HG03025 (cell line): ENCODE measurements around the gene TBC1D22B.

Experiments
- ATAC-seq: cut with Tn5 transposase; IDR thresholded peaks from one replicate; pipeline ENCODE4 v1.9.1; 2021; ENCODE audit warnings: mild to moderate bottlenecking, moderate library complexity; ENCODE audit not compliant: unreplicated experiment, low FRiP score

TBC1D22B gene

GRCh38 chr6:37347177-37347576 is 89.6 kb downstream of the TBC1D22B start:
- ATAC-seq, result no peak

- no peak for ATAC-seq
These were observed 90.1 kb downstream of the TBC1D22B start for GRCh38 chr6:37347670-37348111.

GRCh38 chr6:37351027-37351426 is 93.5 kb downstream of the TBC1D22B start:
- no peak for ATAC-seq

GRCh38 chr6:37352384-37352783 is 94.8 kb downstream of the TBC1D22B start:
- ATAC-seq, result no peak

- peak; percentile 66 for ATAC-seq
These were observed 96.4 kb downstream of the TBC1D22B start, which contains the start of gene RNF8 for GRCh38 chr6:37353761-37354525. Gene RNF8 (plus strand): TSS chr6:37353983. CDS start chr6:37354165, 182 bp downstream.

- ATAC-seq, result no peak
These were observed 97.2 kb downstream of the TBC1D22B start for GRCh38 chr6:37354526-37355384.

- no peak for ATAC-seq
These were observed 99.7 kb downstream of the TBC1D22B start for GRCh38 chr6:37357288-37357687.

GRCh38 chr6:37357860-37358259 is 100.3 kb downstream of the TBC1D22B start:
- no peak for ATAC-seq

GRCh38 chr6:37359039-37359438 is 101.5 kb downstream of the TBC1D22B start:
- no peak for ATAC-seq

- no peak for ATAC-seq
These were observed 104.7 kb downstream of the TBC1D22B start for GRCh38 chr6:37362101-37362828.

- ATAC-seq, result no peak
These were observed 108.2 kb downstream of the TBC1D22B start for GRCh38 chr6:37365791-37366190.

- no peak for ATAC-seq
These were observed 109.3 kb downstream of the TBC1D22B start for GRCh38 chr6:37366910-37367309.

- no peak for ATAC-seq
These were observed 111.4 kb downstream of the TBC1D22B start for GRCh38 chr6:37368961-37369320.

- no peak for ATAC-seq
These were observed 112.0 kb downstream of the TBC1D22B start for GRCh38 chr6:37369321-37370201.

GRCh38 chr6:37371154-37372083 is 113.8 kb downstream of the TBC1D22B start:
- no peak for ATAC-seq

- no peak for ATAC-seq
These were observed 114.5 kb downstream of the TBC1D22B start for GRCh38 chr6:37372116-37372515.

GRCh38 chr6:37373822-37374471 is 116.4 kb downstream of the TBC1D22B start:
- no peak for ATAC-seq

- ATAC-seq, result no peak
These were observed 117.8 kb downstream of the TBC1D22B start for GRCh38 chr6:37375376-37375775.
